DND-41 (cell line): Measurements from ENCODE around the gene SERPING1.

Experiments
- EZH2 ChIP-seq: IDR thresholded peaks from 3 replicates; pipeline ENCODE4 v1.6.1; 2012; ENCODE audit warnings: borderline replicate concordance, low read depth, mild to moderate bottlenecking, moderate library complexity, low read length, inconsistent platforms; ENCODE audit not compliant: severe bottlenecking
- TF ChIP-seq, protein P1 (sequence below): IDR thresholded peaks from 2 replicates; pipeline ENCODE4 v1.5.1; 2012; ENCODE audit warnings: borderline replicate concordance, low read length, moderate library complexity, mild to moderate bottlenecking; ENCODE audit not compliant: poor library complexity, severe bottlenecking; ENCODE audit errors: extremely low read depth

DNA sequence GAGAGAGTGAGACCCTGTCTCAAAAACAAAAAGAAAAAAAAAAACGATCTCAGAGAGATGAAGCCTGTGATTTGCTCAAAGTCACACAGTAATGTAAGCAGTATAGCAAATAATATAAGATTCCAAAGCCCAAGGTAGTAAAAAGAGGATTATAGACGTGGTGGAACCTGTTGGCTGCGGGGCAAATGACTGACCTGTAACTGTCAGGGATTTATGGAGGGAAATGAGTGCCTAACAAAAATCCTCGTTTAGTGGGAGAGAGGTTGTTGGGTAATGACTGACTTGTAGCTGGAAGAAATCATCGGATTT lies 59.4 kb downstream of the SERPING1 start:
- TF ChIP-seq, protein P1, sequence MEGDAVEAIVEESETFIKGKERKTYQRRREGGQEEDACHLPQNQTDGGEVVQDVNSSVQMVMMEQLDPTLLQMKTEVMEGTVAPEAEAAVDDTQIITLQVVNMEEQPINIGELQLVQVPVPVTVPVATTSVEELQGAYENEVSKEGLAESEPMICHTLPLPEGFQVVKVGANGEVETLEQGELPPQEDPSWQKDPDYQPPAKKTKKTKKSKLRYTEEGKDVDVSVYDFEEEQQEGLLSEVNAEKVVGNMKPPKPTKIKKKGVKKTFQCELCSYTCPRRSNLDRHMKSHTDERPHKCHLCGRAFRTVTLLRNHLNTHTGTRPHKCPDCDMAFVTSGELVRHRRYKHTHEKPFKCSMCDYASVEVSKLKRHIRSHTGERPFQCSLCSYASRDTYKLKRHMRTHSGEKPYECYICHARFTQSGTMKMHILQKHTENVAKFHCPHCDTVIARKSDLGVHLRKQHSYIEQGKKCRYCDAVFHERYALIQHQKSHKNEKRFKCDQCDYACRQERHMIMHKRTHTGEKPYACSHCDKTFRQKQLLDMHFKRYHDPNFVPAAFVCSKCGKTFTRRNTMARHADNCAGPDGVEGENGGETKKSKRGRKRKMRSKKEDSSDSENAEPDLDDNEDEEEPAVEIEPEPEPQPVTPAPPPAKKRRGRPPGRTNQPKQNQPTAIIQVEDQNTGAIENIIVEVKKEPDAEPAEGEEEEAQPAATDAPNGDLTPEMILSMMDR = no peak
- TF ChIP-seq EZH2 = no peak
